H1 (cell line): Measurements from ENCODE around the gene RAB32. TPM values are rescaled to one million over a fixed set of nuclear protein-coding genes. Genes with fewer than 3 reads are reported as not detected.

Experiments used
- CTCF ChIA-PET: fragments of 300-600 bp; sonication (Branson Sonifier 250); formaldehyde crosslinking; loops from one replicate; lab custom pipeline; 2021; ENCODE audit not compliant: partially characterized antibody; lab: Charles Lee
- POLR2A ChIA-PET: fragments of 300-600 bp; sonication (Branson Sonifier 250); formaldehyde crosslinking; loops from one replicate; lab custom pipeline; 2021; ENCODE audit warnings: inconsistent platforms; ENCODE audit not compliant: partially characterized antibody; lab: Charles Lee
- DNase-seq, 2 experiments: peaks; one replicate each; pipeline versions ENCODE4 v3.0.0 to v3.0.0-alpha.2; 2010 to 2022; ENCODE audit warnings: low spot score in 2 of 2, low read depth in 1 of 2, mixed read lengths in 1 of 2
- FAIRE-seq: peaks from 2 replicates; lab custom pipeline; 2011; peaks lifted over from hg19 to GRCh38; lab: Jason Lieb, UNC
- H2AFZ ChIP-seq: 2 replicates; pipeline ENCODE4 v1.8.1; 2012; ENCODE audit warnings: low read length, inconsistent platforms
- H2AK5ac ChIP-seq: 2 replicates; pipeline ENCODE4 v1.6.1; 2013; ENCODE audit warnings: low read depth, low read length
- H2BK120ac ChIP-seq: replicated peaks from 2 replicates; pipeline ENCODE3; 2013; ENCODE audit warnings: low read depth, low read length, inconsistent platforms
- H2BK12ac ChIP-seq: 2 replicates; pipeline ENCODE4 v1.6.1; 2013; ENCODE audit warnings: low read depth, low read length
- H2BK15ac ChIP-seq: 2 replicates; pipeline ENCODE4 v1.6.1; 2013; ENCODE audit warnings: low read length
- H2BK20ac ChIP-seq: 2 replicates; pipeline ENCODE4 v1.6.1; 2013; ENCODE audit warnings: low read length
- H2BK5ac ChIP-seq: 2 replicates; pipeline ENCODE4 v1.6.1; 2013; ENCODE audit warnings: low read depth, low read length
- H3K14ac ChIP-seq: 2 replicates; pipeline ENCODE4 v1.6.1; 2013; ENCODE audit warnings: inconsistent platforms; ENCODE audit not compliant: insufficient read length
- H3K18ac ChIP-seq: 2 replicates; pipeline ENCODE4 v1.6.1; 2013; ENCODE audit warnings: low read length; ENCODE audit errors: extremely low read depth
- H3K23ac ChIP-seq: 2 replicates; pipeline ENCODE4 v1.6.1; 2013; ENCODE audit warnings: inconsistent platforms; ENCODE audit not compliant: insufficient read length
- H3K23me2 ChIP-seq: 2 replicates; pipeline ENCODE4 v1.6.1; 2013; ENCODE audit warnings: low read depth, low read length
- H3K27ac ChIP-seq: 2 replicates; pipeline ENCODE4 v1.6.1; 2011; ENCODE audit warnings: low read depth, low read length, inconsistent platforms
- H3K27me3 ChIP-seq, 4 experiments: replicated peaks in 1 of 4; 1 replicate in 1 of 4; 2 replicates in 3 of 4; pipeline versions ENCODE4 v1.6.1 to v1.8.1; 2011 to 2013; ENCODE audit warnings: low read length in 3 of 4, mild to moderate bottlenecking in 3 of 4, inconsistent platforms in 2 of 4, mixed read lengths in 2 of 4, moderate library complexity in 1 of 4; ENCODE audit not compliant: control insufficient read depth in 3 of 4, insufficient read depth in 3 of 4; ENCODE audit errors: extremely low read depth in 1 of 4
- H3K36me3 ChIP-seq, 4 experiments: 2 replicates each; pipeline versions ENCODE4 v1.6.1 to v1.8.1; 2011 to 2013; ENCODE audit warnings: mild to moderate bottlenecking in 4 of 4, low read length in 3 of 4, moderate library complexity in 2 of 4, control low read depth in 1 of 4, inconsistent platforms in 1 of 4; ENCODE audit not compliant: insufficient read depth in 4 of 4, control insufficient read depth in 2 of 4
- H3K4ac ChIP-seq: replicated peaks from 2 replicates; pipeline ENCODE3; 2013; ENCODE audit warnings: low read length, low read depth, mixed read lengths, inconsistent platforms; ENCODE audit not compliant: insufficient read length
- H3K4me1 ChIP-seq, 4 experiments: replicated peaks in 1 of 4; 1 replicate in 1 of 4; 2 replicates in 3 of 4; pipeline versions ENCODE4 v1.6.1 to v1.8.1; 2011 to 2013; ENCODE audit warnings: low read length in 3 of 4, inconsistent platforms in 2 of 4, mixed read lengths in 1 of 4; ENCODE audit not compliant: insufficient read depth in 4 of 4, control insufficient read depth in 3 of 4
- H3K4me2 ChIP-seq, 2 experiments: 2 replicates each; pipeline versions ENCODE4 v1.6.1 to v1.8.1; 2011 to 2013; ENCODE audit warnings: low read depth in 2 of 2, low read length in 2 of 2, control low read depth in 1 of 2, inconsistent platforms in 1 of 2, mild to moderate bottlenecking in 1 of 2; ENCODE audit not compliant: insufficient read depth in 1 of 2
- H3K4me3 ChIP-seq, 4 experiments: fragments of 200-600, 300-600 bp in 1 of 4; sonication (generic), shearing (Covaris generic), sonication (Bioruptor Twin) in 1 of 4; 2 replicates each; pipeline versions ENCODE4 v1.5.1 to v1.8.1; 2011 to 2016; ENCODE audit warnings: low read length in 4 of 4, low read depth in 3 of 4, control low read depth in 2 of 4, inconsistent platforms in 2 of 4, mild to moderate bottlenecking in 2 of 4, mixed read lengths in 1 of 4, moderate library complexity in 1 of 4; ENCODE audit not compliant: insufficient read depth in 2 of 4; ENCODE audit errors: extremely low read depth in 1 of 4
- H3K56ac ChIP-seq: replicated peaks from 2 replicates; pipeline ENCODE3; 2013; ENCODE audit warnings: low read depth, mild to moderate bottlenecking, mixed read lengths, low read length, inconsistent platforms; ENCODE audit not compliant: insufficient read length
- H3K79me1 ChIP-seq: 2 replicates; pipeline ENCODE4 v1.6.1; 2013; ENCODE audit warnings: low read depth, low read length, control low read depth
- H3K79me2 ChIP-seq, 2 experiments: 2 replicates each; pipeline versions ENCODE4 v1.6.1 to v1.8.1; 2012 to 2013; ENCODE audit warnings: low read length in 2 of 2, mild to moderate bottlenecking in 2 of 2, inconsistent platforms in 1 of 2; ENCODE audit not compliant: insufficient read depth in 2 of 2, control insufficient read depth in 1 of 2
- H3K9ac ChIP-seq, 4 experiments: replicated peaks in 1 of 4; 1 replicate in 1 of 4; 2 replicates in 3 of 4; pipeline versions ENCODE4 v1.6.1 to v1.8.1; 2011 to 2013; ENCODE audit warnings: low read depth in 3 of 4, low read length in 3 of 4, control low read depth in 2 of 4, mild to moderate bottlenecking in 2 of 4, moderate library complexity in 2 of 4, inconsistent platforms in 1 of 4; ENCODE audit errors: extremely low read depth in 1 of 4
- H3K9me3 ChIP-seq, 2 experiments: 2 replicates each; pipeline versions ENCODE4 v1.6.1 to v1.8.1; 2012 to 2013; ENCODE audit warnings: mild to moderate bottlenecking in 2 of 2, moderate library complexity in 2 of 2, control low read depth in 1 of 2, inconsistent platforms in 1 of 2, low read depth in 1 of 2, low read length in 1 of 2, mixed read lengths in 1 of 2; ENCODE audit not compliant: insufficient read depth in 2 of 2
- H4K20me1 ChIP-seq, 2 experiments: replicated peaks in 1 of 2; 2 replicates each; pipeline versions ENCODE3 to v1.8.1; 2011 to 2013; ENCODE audit warnings: inconsistent platforms in 2 of 2, low read length in 2 of 2, mild to moderate bottlenecking in 1 of 2; ENCODE audit not compliant: insufficient read depth in 2 of 2, control insufficient read depth in 1 of 2
- H4K5ac ChIP-seq: 2 replicates; pipeline ENCODE4 v1.6.1; 2013; ENCODE audit warnings: low read length, low read depth, mixed read lengths, inconsistent platforms; ENCODE audit not compliant: insufficient read length
- H4K8ac ChIP-seq: 2 replicates; pipeline ENCODE4 v1.8.0; 2013; ENCODE audit warnings: mild to moderate bottlenecking, moderate library complexity, low read length, inconsistent platforms; ENCODE audit not compliant: insufficient read depth; ENCODE audit errors: extremely low read depth
- H4K91ac ChIP-seq: replicated peaks from 2 replicates; pipeline ENCODE3; 2013; ENCODE audit warnings: low read length, mixed read lengths, inconsistent platforms; ENCODE audit not compliant: insufficient read length
- BRCA1 ChIP-seq: IDR thresholded peaks from 2 replicates; pipeline ENCODE4 v1.6.1; 2012; ENCODE audit warnings: low read depth, low read length, improper control_type of control experiment
- E2F6 ChIP-seq: IDR thresholded peaks from 2 replicates; pipeline ENCODE4 v1.6.1; 2012; ENCODE audit warnings: inconsistent platforms
- POU5F1 ChIP-seq: IDR thresholded peaks from 2 replicates; pipeline ENCODE4 v1.6.1; 2011; ENCODE audit warnings: low read depth, mild to moderate bottlenecking, low read length, moderate library complexity
- TEAD4 ChIP-seq: IDR thresholded peaks from 2 replicates; pipeline ENCODE4 v1.6.1; 2012; ENCODE audit warnings: low read depth, low read length, inconsistent platforms, mixed read lengths
- YY1 ChIP-seq: IDR thresholded peaks from 2 replicates; pipeline ENCODE4 v1.6.1; 2011; ENCODE audit warnings: low read depth, mild to moderate bottlenecking, low read length
- WGBS, 2 experiments: shearing (Covaris generic) in 1 of 2; methylation state at CpG; one replicate each; pipeline versions ENCODE4 v1.1.6 to v1.1.7; 2013 to 2015; ENCODE audit warnings: low lambda C conversion rate in 2 of 2, mixed read lengths in 2 of 2, inconsistent platforms in 1 of 2, low coverage in 1 of 2, missing lambda C conversion rate in 1 of 2; ENCODE audit not compliant: insufficient replicate concordance in 2 of 2, insufficient coverage in 1 of 2, insufficient read length in 1 of 2; ENCODE audit errors: extremely low coverage in 1 of 2, missing lambda C conversion rate in 1 of 2; 5-methylcytosine and 5-hydroxymethylcytosine counted together
- polyA plus RNA-seq, 7 experiments: library from polyadenylated mRNA; depleted of rRNA in 3 of 7; stranded (reverse) in 5 of 7; unstranded in 2 of 7; fragments of >200 nt in 5 of 7; fragments of 200-250 nt in 2 of 7; gene quantifications; 1 replicate in 5 of 7; 2 replicates in 1 of 7; 4 replicates in 1 of 7; pipeline versions ENCODE4 v1.2.1 to v1.2.3, GENCODE V29; 2011 to 2013; ENCODE audit warnings: missing spikeins in 2 of 7, mixed read lengths in 2 of 7
- total RNA-seq: library from RNA; stranded (reverse); fragmentation: NEBNext Ultra II Directional; extraction: Animal tissue kit (Norgen Biotek cat#: 25700); gene quantifications from 2 replicates; pipeline ENCODE4 v1.2.1, GENCODE V29; 2021

RAB32 gene
- total and polyA plus RNA-seq, 2 of the 8 experiments (the other 6 are each of a cell fraction or from before 2014, with no cell fraction given) = 3.9 to 6.3 TPM

GRCh38 chr6:146582857-146583256 lies 39.2 kb downstream of the RAB32 start:
- 78% methylated on average over 5 of the region's 5 CpGs; no CpG with 5 or more reads in 1 of the 2 experiments for WGBS, 2 experiments
- Histone ChIP-seq H3K79me1 (no peaks in the 10 kb centered on the region), H3K36me3 (no peaks in the 10 kb centered on the region), H3K4me2 (no peak overlapping the region), H2BK15ac (no peak overlapping the region), H3K56ac (no peak overlapping the region), H3K9ac (no peak overlapping the region), H3K23ac (no peak overlapping the region), H4K5ac (no peak overlapping the region), H2AFZ (no peak overlapping the region), H3K9me3 (no peaks in the 10 kb centered on the region), H4K8ac (no peak overlapping the region), H2BK20ac (no peak overlapping the region), H2AK5ac (no peak overlapping the region), H4K91ac (no peak overlapping the region), H3K27ac (no peak overlapping the region), H3K4me3 (no peak overlapping the region), H3K23me2 (no peaks in the 10 kb centered on the region), H3K14ac (no peak overlapping the region), H4K20me1 (no peaks in the 10 kb centered on the region), H2BK120ac (no peak overlapping the region), H3K18ac (no peak overlapping the region), H3K4ac (no peak overlapping the region), H3K4me1 (no peaks in the 10 kb centered on the region), H2BK12ac (no peak overlapping the region), H3K27me3 (no peaks in the 10 kb centered on the region), H3K79me2 (no peaks in the 10 kb centered on the region), H2BK5ac (no peak overlapping the region)
- TF ChIP-seq E2F6 = no peak
- no peak for TF ChIP-seq TEAD4
- no peak for TF ChIP-seq BRCA1
- no peak for TF ChIP-seq YY1
- no peak for TF ChIP-seq POU5F1
- ChIA-PET CTCF (no interaction called here), POLR2A (no interaction called here)
- DNase-seq (no peak), FAIRE-seq (no peak)
